Measurements from ENCODE around the gene CMYA5. TPM values are rescaled to one million over a fixed set of nuclear protein-coding genes. Genes with fewer than 3 reads are reported as not detected.
A peak's percentile ranks its signal among the peaks of the same experiment; 100 is the strongest.
"Not testable (repeated sequence)": the region's sequence is repeated elsewhere in the genome, so short reads cannot be mapped to it uniquely, and the experiment has no call there.

The CMYA5 gene
- total RNA-seq, 4 donors from 2014 or later, result 15.9 to 33.9 (median 22.0) TPM

DNA sequence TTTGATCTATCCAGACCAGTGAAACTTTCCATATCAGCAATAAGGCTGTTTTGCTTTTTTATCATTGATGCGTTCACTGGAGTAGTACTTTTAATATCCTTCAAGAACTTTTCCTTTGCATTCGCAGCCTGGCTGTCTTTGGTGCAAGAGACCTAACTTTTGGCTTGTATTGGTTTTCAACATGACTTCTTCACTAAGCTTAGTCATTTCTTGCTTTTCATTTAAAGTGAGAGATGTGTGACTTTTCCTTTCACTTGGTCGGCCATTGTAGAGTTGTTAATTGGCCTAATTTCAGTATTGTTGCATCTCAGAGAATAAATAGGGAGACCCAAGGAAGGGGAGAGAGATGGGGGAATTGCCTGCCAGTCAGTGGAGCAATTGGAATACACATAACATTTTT lies 26.4 kb upstream of the CMYA5 start:
- no peaks in the 10 kb centered on the region for H3K9me3 ChIP-seq
- TF ChIP-seq POLR2A (IDR thresholded peaks at IDR 0.05), result no peak
- no peaks in the 10 kb centered on the region for H3K27me3 ChIP-seq
- intact Hi-C loops (cut with DNase I), result no loop called here
- H3K27ac ChIP-seq, result no peak overlapping the region
- peaks cover 0 to 17% of the 10 kb centered on the region in 2 donors for H3K36me3 ChIP-seq
- no peak for DNase-seq
- peaks cover 0 to 9% of the 10 kb centered on the region in 2 donors for H3K4me1 ChIP-seq
- WGBS, 2 donors, result 81 to 94% methylated on average over 3 of the region's 3 CpGs
- H3K4me3 ChIP-seq (replicated peaks in 1 of 3), result no peak overlapping the region

DNA sequence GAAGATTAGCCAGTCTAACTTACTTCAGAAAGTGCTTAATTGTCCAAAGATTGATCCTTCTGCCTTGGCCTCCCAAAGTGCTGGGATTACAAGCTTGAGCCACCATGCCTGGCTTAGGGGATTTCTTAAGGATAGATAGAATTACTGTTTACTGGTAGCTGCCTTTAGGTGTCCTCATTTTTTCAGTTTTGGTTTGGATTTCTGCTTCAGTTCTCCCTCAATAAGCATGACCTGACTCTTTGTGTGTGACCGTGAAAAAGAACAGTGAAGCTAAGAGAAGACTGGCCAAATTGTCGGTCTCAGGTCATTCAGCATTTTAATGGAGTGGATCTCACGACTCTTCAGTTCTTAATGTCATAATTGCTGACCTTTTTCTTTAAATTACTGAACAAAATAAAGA lies 22.9 kb upstream of the CMYA5 start:
- DNase-seq, result peak; percentile 12 to 14
- TF ChIP-seq POLR2A (IDR thresholded peaks at IDR 0.05), result no peak
- TF ChIP-seq, protein P1, sequence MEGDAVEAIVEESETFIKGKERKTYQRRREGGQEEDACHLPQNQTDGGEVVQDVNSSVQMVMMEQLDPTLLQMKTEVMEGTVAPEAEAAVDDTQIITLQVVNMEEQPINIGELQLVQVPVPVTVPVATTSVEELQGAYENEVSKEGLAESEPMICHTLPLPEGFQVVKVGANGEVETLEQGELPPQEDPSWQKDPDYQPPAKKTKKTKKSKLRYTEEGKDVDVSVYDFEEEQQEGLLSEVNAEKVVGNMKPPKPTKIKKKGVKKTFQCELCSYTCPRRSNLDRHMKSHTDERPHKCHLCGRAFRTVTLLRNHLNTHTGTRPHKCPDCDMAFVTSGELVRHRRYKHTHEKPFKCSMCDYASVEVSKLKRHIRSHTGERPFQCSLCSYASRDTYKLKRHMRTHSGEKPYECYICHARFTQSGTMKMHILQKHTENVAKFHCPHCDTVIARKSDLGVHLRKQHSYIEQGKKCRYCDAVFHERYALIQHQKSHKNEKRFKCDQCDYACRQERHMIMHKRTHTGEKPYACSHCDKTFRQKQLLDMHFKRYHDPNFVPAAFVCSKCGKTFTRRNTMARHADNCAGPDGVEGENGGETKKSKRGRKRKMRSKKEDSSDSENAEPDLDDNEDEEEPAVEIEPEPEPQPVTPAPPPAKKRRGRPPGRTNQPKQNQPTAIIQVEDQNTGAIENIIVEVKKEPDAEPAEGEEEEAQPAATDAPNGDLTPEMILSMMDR (IDR thresholded peaks at IDR 0.05), result peak in 4 of 6 experiments; percentile 22 to 68 (median 46)
- Histone ChIP-seq H3K4me3 (replicated peaks in 1 of 3) (no peak overlapping the region), H3K9me3 (no peaks in the 10 kb centered on the region), H3K4me1 (peaks cover 0 to 9% of the 10 kb centered on the region in 2 donors), H3K27me3 (no peaks in the 10 kb centered on the region), H3K27ac (peak overlapping the region; percentile 32 to 48 (median 34)), H3K36me3 (peaks cover 3 to 13% of the 10 kb centered on the region in 2 donors)
- 35 to 37% methylated on average over 3 of the region's 3 CpGs for WGBS, 2 donors
- intact Hi-C loops (cut with DNase I), result no loop called here

DNA sequence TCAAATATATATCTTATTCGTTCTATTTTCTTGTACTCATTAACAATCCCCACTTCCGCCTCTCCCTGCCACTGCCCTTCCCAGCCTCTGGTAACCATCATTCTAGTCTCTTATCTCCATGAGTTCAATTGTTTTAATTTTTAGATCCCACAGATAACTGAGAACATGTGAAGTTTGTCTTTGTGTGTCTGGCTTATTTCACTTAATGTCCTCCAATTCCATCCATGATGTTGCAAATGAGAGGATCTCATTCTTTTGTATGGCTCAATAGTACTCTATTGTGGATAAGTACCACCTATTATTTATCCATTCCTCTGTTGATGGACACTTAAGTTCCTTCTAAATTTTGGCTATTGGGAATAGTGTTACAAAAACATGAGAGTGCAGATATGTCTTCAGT lies 17.2 kb upstream of the CMYA5 start:
- TF ChIP-seq, protein P1 (IDR thresholded peaks at IDR 0.05), result no peak
- no peak for TF ChIP-seq POLR2A (IDR thresholded peaks at IDR 0.05)
- H3K36me3 ChIP-seq, result peaks cover 3 to 6% of the 10 kb centered on the region in 2 donors
- H3K27ac ChIP-seq, result no peak overlapping the region
- no peak overlapping the region for H3K4me3 ChIP-seq (replicated peaks in 1 of 3)
- H3K27me3 ChIP-seq, result no peaks in the 10 kb centered on the region
- peaks cover 0 to under 1% of the 10 kb centered on the region in 2 donors for H3K4me1 ChIP-seq
- intact Hi-C loops (cut with DNase I), result no loop called here
- no peak for DNase-seq
- WGBS, 2 donors, result 95% methylated on average over 2 of the region's 2 CpGs
- H3K9me3 ChIP-seq, result no peaks in the 10 kb centered on the region

DNA sequence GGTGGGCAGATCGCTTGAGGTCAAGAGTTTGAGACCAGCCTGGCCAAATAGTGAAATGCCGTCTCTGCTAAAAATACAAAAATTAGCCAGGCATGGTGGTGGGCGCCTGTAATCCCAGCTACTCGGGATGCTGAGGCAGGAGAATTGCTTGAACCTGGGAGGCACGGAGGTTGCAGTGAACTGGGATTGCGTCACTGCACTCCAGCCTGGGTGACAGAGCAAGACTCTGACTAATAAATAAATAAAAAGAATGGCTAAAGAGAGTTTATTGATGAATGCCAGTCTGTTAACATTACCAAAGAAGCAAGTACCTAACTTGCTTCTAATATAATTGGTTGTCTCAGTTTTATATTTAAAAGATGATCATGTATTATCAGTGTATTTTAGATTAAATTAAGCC lies 13.3 kb upstream of the CMYA5 start:
- 88 to 94% methylated on average over 6 of the region's 6 CpGs for WGBS, 2 donors
- H3K4me1 ChIP-seq; DNase-seq; H3K9me3 ChIP-seq; H3K27ac ChIP-seq; H3K36me3 ChIP-seq; H3K4me3 ChIP-seq (replicated peaks in 1 of 3); H3K27me3 ChIP-seq; intact Hi-C loops (cut with DNase I): not testable (repeated sequence)

DNA sequence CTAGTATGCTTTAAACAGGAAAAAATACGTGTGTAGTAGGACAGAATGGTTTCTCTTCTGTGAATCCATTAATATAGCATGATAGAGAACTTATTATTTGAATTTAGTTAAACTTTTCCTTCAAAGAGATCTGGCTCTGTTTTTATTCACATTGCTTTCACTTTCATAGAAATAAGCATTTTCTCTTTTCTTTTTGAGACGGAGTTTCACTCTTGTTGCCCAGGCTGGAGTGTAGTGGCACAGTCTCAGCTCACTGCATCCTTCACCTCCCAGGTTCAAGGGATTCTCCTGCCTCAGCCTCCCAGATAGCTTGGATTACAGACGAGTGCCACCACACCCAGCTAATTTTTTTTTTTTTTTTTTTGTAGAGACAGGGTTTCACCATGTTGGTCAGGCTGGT lies 7.5 kb upstream of the CMYA5 start:
- 87 to 97% methylated on average over 3 of the region's 3 CpGs for WGBS, 2 donors
- H3K27ac ChIP-seq; intact Hi-C loops (cut with DNase I); H3K4me3 ChIP-seq (replicated peaks in 1 of 3); H3K4me1 ChIP-seq; H3K9me3 ChIP-seq; H3K27me3 ChIP-seq; DNase-seq: not testable (repeated sequence)
- peaks cover 0 to 17% of the 10 kb centered on the region in 2 donors for H3K36me3 ChIP-seq

DNA sequence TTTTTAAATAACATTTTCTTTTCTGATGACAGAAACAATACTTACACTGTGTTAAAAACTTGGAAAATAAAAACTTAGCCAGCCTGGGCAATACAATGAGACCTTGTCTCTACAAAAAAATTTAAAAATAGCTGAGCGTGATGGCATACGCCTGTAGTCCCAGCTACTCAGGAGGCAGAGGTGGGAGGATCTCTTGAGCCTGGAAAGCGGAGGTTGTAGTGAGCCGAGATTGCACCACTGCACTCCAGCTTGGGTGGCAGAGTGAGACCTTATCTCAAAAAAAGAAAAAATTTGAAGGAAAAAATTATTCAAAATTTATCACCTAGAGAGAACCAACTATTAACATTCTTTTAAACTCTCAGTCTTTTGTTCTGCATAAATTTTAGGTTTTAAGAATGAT lies 4.9 kb upstream of the CMYA5 start:
- DNase-seq, result no peak
- Histone ChIP-seq H3K27me3 (no peaks in the 10 kb centered on the region), H3K36me3 (peaks cover 0 to 14% of the 10 kb centered on the region in 2 donors), H3K4me1 (peaks cover 3 to 8% of the 10 kb centered on the region in 2 donors), H3K27ac (no peak overlapping the region), H3K9me3 (no peaks in the 10 kb centered on the region), H3K4me3 (replicated peaks in 1 of 3) (no peak overlapping the region)
- no peak for TF ChIP-seq POLR2A (IDR thresholded peaks at IDR 0.05)
- TF ChIP-seq, protein P1 (IDR thresholded peaks at IDR 0.05), result no peak
- 95 to 97% methylated on average over 4 of the region's 4 CpGs for WGBS, 2 donors
- intact Hi-C loops (cut with DNase I), result no loop called here

DNA sequence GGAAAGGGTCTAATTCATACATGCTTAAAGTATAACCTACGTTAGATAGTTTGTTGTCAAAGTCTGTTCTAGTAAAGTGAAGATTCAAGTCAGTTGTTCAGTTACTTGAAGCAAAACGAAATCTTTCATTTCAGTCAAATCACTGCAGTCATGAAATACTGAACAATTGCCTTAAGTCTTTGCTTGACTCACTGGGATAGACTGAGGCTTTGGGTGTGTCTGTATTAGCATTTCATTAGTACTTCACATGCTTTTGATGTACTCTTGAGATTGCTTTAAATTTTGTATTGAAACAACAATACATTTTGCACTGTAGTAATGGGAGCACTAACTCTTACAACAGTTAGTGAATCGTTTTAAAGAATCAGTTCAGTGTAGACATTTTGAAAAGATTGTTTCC lies 4.0 kb upstream of the CMYA5 start:
- no peak for TF ChIP-seq POLR2A (IDR thresholded peaks at IDR 0.05)
- TF ChIP-seq, protein P1 (IDR thresholded peaks at IDR 0.05), result no peak
- Histone ChIP-seq H3K27ac (no peak overlapping the region), H3K4me1 (peaks cover 8 to 13% of the 10 kb centered on the region in 2 donors), H3K36me3 (peaks cover 0 to 14% of the 10 kb centered on the region in 2 donors), H3K27me3 (no peaks in the 10 kb centered on the region), H3K4me3 (replicated peaks in 1 of 3) (no peak overlapping the region), H3K9me3 (no peaks in the 10 kb centered on the region)
- DNase-seq, result no peak
- 75 to 80% methylated on average over 3 of the region's 3 CpGs for WGBS, 2 donors
- intact Hi-C loops (cut with DNase I), result no loop called here

Data from thyroid gland (tissue), 4 donors.